HG03457 (cell line): Measurements from ENCODE around the gene SUPT6H.
"Not testable (repeated sequence)": the region's sequence is repeated elsewhere in the genome, so short reads cannot be mapped to it uniquely, and the experiment has no call there.

Experiments
- ATAC-seq: cut with Tn5 transposase; IDR thresholded peaks from one replicate; pipeline ENCODE4 v1.9.1; 2021; ENCODE audit warnings: moderate number of reproducible peaks; ENCODE audit not compliant: unreplicated experiment

Gene SUPT6H

DNA sequence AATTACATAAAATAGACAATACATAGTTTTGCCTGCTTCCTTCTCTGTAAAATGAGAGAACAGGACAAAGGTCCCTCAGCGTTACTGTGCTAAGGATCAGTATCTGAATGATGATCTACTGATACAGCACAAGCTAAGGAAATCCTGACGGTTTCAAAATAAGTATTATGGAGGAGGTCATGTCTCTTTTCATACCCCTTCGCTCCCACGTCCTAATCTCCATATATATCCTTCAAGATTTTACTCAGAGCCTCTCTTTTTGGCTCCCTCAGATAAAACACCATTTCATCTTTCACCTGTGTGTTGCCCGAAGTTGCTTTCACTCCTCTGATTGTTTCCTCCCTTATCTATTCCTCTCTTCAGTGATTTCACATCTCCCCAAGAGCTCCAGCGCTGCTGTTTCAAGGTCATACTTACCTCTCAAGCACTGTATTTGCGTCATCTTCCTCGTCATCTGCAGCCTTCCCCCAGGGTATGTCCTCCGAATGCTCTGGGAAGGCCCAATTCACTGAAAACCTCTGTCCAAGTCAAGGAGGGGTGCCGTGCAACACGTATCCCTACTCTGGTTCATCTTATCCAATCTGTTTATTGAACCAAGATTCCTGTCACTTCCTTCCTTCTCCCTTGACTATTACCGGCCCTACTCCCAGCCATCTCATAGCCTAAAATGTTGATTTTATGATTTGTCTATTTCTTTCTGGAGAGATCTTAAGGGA is 15.8 kb upstream of the SUPT6H start:
- ATAC-seq, result no peak

GRCh38 chr17:28648698-28649097 is 13.3 kb upstream of the SUPT6H start:
- no peak for ATAC-seq

- ATAC-seq, result no peak
Observed at GRCh38 chr17:28655160-28655559, 6.8 kb upstream of the SUPT6H start.

- no peak for ATAC-seq
Observed at GRCh38 chr17:28657756-28658155, 4.2 kb upstream of the SUPT6H start.

DNA sequence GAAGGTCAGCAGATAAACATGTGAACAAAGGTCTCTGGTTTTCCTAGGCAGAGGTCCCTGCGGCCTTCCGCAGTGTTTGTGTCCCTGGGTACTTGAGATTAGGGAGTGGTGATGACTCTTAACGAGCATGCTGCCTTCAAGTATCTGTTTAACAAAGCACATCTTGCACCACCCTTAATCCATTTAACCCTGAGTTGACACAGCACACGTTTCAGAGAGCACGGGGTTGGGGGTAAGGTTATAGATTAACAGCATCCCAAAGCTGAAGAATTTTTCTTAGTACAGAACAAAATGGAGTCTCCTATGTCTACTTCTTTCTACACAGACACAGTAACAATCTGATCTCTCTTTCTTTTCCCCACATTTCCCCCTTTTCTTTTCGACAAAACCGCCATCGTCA is 3.7 kb upstream of the SUPT6H start:
- ATAC-seq, result not testable (repeated sequence)

DNA sequence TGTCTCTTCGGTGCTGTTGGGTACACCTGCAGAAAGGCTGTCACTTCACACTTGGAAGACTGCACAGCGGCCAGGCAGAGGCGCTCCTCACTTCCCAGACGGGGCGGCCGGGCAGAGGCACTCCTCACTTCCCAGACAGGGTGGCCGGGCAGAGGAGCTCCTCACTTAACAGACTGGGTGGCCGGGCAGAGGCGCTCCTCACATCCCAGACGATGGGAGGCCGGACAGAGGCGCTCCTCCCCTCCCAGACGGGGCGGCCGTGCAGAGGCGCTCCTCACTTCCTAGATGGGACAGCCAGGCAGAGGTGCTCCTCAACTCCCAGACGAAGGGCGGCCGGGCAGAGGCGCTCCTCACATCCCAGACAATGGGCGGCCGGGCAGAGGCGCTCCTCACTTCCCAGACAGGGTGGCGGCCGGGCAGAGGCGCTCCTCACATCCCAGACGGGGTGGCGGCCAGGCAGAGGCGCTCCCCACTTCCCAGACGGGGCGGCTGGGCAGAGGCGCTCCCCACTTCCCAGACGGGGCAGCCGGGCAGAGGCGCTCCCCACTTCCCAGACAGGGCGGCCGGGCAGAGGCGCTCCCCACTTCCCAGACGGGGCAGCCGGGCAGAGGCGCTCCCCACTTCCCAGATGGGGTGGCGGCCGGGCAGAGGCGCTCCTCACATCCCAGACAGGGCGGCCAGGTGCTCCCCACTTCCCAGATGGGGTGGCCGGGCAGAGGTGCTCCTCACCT is 3.1 kb upstream of the SUPT6H start:
- ATAC-seq, result not testable (repeated sequence)

DNA sequence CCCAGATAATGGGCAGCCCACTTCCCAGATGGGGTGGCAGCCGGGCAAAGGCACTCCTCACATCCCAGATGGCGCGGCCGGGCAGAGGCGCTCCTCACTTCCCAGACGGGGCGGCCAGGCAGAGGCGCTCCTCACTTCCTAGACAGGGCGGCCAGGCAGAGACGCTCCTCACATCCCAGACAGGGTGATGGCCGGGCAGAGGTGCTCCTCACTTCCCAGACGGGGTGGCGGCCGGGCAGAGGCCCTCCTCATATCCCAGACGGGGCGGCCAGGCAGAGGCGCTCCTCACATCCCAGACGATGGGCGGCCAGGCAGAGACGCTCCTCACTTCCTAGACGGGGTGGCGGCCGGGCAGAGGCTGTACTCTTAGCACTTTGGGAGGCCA is 2.5 kb upstream of the SUPT6H start:
- ATAC-seq, result not testable (repeated sequence)

GRCh38 chr17:28662527-28662829 is 473 bp downstream of the SUPT6H start:
- ATAC-seq, result no peak

- ATAC-seq, result no peak
Observed at GRCh38 chr17:28663723-28664122, 1.7 kb downstream of the SUPT6H start.

- no peak for ATAC-seq
Observed at GRCh38 chr17:28665994-28666393, 4.0 kb downstream of the SUPT6H start.

DNA sequence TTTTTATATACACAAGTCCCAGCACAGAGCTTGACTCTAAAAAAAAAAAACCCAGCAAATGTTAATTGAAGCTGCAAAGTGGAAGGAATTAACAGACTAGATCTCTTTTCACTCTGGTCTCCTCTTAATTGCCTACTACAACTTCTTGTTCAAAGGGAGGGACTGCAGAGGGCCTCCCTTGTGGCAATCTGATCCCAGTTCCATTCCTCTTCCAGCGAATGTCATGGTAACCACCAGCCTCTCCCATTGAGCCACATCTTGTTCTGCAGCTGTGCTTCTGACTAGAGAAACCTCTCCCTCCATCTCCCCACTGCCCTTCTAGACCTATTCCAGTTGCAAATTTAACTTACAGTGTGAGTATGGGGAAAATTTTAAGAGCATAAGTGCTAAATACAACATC is 5.9 kb downstream of the SUPT6H start:
- no peak for ATAC-seq

- ATAC-seq, result no peak
Observed at GRCh38 chr17:28669918-28670317, 7.9 kb downstream of the SUPT6H start.

DNA sequence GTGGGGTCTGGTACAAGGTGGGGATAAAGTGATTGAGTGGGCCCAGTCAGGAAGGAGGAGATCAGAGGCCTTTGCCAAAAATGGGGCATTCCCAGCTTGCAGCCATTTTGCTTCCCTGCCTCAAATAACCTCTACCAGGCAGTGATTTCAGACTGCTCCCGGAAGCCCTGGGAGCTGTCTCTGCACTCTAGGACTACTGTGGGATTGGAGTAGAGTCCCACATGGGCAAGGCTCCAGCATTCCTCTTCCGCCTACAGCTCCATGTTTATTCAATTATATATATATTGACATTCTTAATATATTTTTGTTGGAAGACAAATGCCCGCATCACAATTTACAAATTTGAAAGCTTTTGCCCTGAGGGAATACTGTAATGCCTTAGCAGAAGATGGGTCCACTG is 13.5 kb downstream of the SUPT6H start:
- ATAC-seq, result no peak

- no peak for ATAC-seq
Observed at GRCh38 chr17:28675980-28676379, 14.0 kb downstream of the SUPT6H start.

- ATAC-seq, result no peak
Observed at GRCh38 chr17:28682655-28683054, 20.6 kb downstream of the SUPT6H start.

GRCh38 chr17:28684963-28685362 is 23.0 kb downstream of the SUPT6H start:
- no peak for ATAC-seq

DNA sequence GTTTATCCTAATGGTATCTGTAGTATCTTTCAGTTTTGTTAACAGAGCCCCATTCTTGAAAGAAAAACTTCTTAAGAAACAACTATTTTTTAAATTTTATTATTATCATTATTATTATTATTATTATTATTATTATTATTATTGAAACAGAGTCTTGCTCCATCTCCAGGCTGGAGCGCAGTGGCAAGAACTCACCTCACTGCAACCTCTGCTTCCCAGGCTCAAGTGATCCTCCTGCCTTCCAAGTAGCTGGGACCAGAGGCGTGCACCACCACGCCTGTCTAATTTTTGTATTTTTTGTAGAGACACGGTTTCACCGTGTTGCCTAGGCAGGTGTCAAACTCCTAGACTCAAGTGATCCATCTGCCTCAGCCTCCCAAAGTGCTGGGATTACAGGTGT is 23.4 kb downstream of the SUPT6H start:
- no peak for ATAC-seq

GRCh38 chr17:28686296-28686695 is 24.3 kb downstream of the SUPT6H start:
- no peak for ATAC-seq

- no peak for ATAC-seq
Observed at GRCh38 chr17:28688481-28688880, 26.5 kb downstream of the SUPT6H start.

DNA sequence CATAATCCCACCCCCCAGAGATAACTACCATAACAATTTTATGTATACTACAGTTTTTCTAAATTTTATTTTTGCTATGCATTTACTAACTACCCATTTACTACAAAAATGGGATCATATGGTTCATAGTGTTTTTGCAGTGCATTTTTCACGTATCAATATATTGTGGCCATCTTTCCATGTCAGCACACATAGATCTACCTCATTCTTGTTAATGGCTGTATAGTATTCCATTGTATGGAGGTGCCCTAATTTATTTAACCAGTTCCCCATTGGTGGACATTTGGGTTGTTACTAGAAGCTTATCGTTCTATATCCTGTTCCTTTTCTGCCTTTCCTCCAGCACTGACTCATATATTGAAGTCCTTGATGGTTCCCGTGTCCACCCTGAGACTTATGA is 27.0 kb downstream of the SUPT6H start:
- no peak for ATAC-seq

DNA sequence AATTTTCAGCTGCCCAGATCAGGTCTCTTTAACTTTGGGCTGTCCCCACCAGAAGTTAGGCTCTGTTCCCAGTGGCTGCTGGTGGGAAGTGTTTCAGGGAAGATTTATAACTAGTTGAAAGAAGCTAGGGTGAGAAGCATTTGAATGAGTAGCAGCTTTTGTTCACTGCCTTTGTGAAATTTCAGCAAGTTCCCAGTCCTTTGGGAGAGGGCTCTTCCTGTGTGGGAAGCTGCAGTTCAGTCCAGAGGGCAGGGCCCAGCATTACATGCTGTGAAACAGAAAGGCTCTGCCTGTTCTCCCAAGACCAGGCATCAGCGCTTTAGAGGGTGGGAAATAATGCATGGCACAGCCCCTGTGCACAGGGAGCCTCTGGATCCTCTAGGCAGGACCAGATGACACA is 31.9 kb downstream of the SUPT6H start:
- no peak for ATAC-seq

DNA sequence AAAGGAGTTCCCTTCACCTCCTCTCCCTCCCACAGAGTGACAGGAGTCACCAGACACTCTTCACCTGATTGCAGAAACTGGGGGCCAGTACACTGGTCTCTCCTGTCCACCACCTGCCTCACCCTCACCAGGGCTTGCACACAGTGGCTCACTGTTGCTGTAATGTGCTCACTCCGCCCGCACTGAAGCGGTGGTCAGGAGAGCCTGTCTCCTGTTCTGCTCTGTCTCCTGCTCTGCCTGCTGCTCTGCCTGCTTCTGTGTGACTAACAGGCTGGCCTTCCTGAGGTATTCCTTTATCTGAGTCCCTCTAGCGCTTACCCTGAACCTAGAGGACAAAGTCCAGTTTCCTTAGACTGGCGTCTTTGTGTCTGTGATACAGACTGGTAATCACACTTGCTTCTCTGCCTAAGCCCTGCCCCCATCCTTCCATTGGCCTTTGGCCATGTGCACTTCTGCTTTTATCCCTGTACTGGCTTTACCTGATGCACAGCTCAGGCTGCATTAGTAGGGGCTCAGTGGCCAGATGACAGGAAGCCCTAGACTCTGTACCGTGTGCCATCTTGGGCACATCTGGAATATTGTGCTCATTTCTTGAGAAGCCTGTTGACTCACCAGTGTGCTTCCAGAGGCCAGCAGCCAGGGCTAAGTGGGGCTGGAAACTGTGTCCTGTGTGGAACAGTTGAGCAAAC is 36.4 kb downstream of the SUPT6H start:
- no peak for ATAC-seq
